ENCODE results near the gene PC. TPM values are rescaled to one million over a fixed set of nuclear protein-coding genes. Genes with fewer than 3 reads are reported as not detected.
A peak's percentile ranks its signal among the peaks of the same experiment; 100 is the strongest.

Gene PC
- total RNA-seq, 1 experiment from 2014 or later: 24.5 TPM

GRCh38 chr11:66856496-66857233 lies 101.5 kb downstream of the PC start, which contains the start of gene LRFN4:
LRFN4 (plus strand) TSS chr11:66857064; CDS start chr11:66857745, 681 bp downstream.
- H3K27me3 ChIP-seq (ENCODE audit: low read length): no peaks in the 10 kb centered on the region
- peaks cover 27% of the 10 kb centered on the region for H3K79me2 ChIP-seq (ENCODE audit: low read length)
- no peaks in the 10 kb centered on the region; the same call in 1 of the 2 replicates for H3K36me3 ChIP-seq (ENCODE audit: low read depth, low read length)
- DNase-seq: peak; percentile 57
- intact Hi-C loops (cut with micrococcal nuclease): loop anchor here (1.0 kb wide), 1 partner anchor 12 kb away; no protein-coding TSS in a partner anchor
- BruUV-seq (replicated peaks): no TSS peak
- H2AFZ ChIP-seq (ENCODE audit: low read length): peak within 1 kb of the TSS; percentile 79
- TF ChIP-seq EZH2 (IDR thresholded peaks at IDR 0.05; ENCODE audit: low read length, unreplicated experiment) (no peak), EZH2phosphoT487 (IDR thresholded peaks at IDR 0.05; ENCODE audit: borderline replicate concordance, low read length) (no peak), CTCF (conservative IDR thresholded peaks at IDR 0.05; ENCODE audit: low read depth, low read length) (no peak)
- CTCF ChIA-PET: interaction anchor here (0.5 kb wide), 1 partner anchor 311 kb away, joined by 3 read pairs; no protein-coding TSS in a partner anchor
- H3K4me1 ChIP-seq (ENCODE audit: insufficient read depth, low read length): peaks cover 17% of the 10 kb centered on the region
- H3K4me2 ChIP-seq (ENCODE audit: low read length): peak within 1 kb of the TSS; percentile 99
- peak; percentile 52 for ATAC-seq
- H3K4me3 ChIP-seq (ENCODE audit: low read length): peak within 1 kb of the TSS; percentile 95
- no peaks in the 10 kb centered on the region for H3K9me2 ChIP-seq (replicated peaks; ENCODE audit: low read length)
- H3K27ac ChIP-seq (ENCODE audit: low read length): peak within 1 kb of the TSS; percentile 70
- POLR2A ChIA-PET (ENCODE audit: unreplicated experiment): interaction anchor here (0.6 to 1.0 kb wide), 3 partner anchors 13 to 36 kb away, joined by 3 to 9 read pairs (median 7); no protein-coding TSS in a partner anchor
- no peaks in the 10 kb centered on the region for H3F3A ChIP-seq (ENCODE audit: low read length, unreplicated experiment)
- no peaks in the 10 kb centered on the region for H4K20me1 ChIP-seq (ENCODE audit: low read length)
- no peaks in the 10 kb centered on the region for H3K9me3 ChIP-seq (ENCODE audit: low read length)
- peak within 1 kb of the TSS; percentile 84 for H3K9ac ChIP-seq (ENCODE audit: low read length)

GRCh38 chr11:66855574-66856495 lies 102.3 kb downstream of the PC start:
- Histone ChIP-seq H3K36me3 (ENCODE audit: low read depth, low read length) (no peaks in the 10 kb centered on the region; the same call in 1 of the 2 replicates), H3K4me2 (ENCODE audit: low read length) (peak overlapping the region; percentile 99), H4K20me1 (ENCODE audit: low read length) (no peaks in the 10 kb centered on the region), H3K9me3 (ENCODE audit: low read length) (no peaks in the 10 kb centered on the region), H3K4me3 (ENCODE audit: low read length) (peak overlapping the region; percentile 95), H2AFZ (ENCODE audit: low read length) (peak overlapping the region; percentile 79), H3K9ac (ENCODE audit: low read length) (peak overlapping the region; percentile 84), H3F3A (ENCODE audit: low read length, unreplicated experiment) (no peaks in the 10 kb centered on the region), H3K79me2 (ENCODE audit: low read length) (peaks cover 27% of the 10 kb centered on the region), H3K4me1 (ENCODE audit: insufficient read depth, low read length) (peaks cover 17% of the 10 kb centered on the region), H3K9me2 (replicated peaks; ENCODE audit: low read length) (no peaks in the 10 kb centered on the region), H3K27ac (ENCODE audit: low read length) (peak overlapping the region; percentile 70), H3K27me3 (ENCODE audit: low read length) (no peaks in the 10 kb centered on the region)
- intact Hi-C loops (cut with micrococcal nuclease): loop anchor here (1.0 kb wide), 1 partner anchor 12 kb away; no protein-coding TSS in a partner anchor
- CTCF ChIA-PET: interaction anchor here (0.5 to 0.8 kb wide), 4 partner anchors 10 to 312 kb away, joined by 3 to 4 read pairs (median 3); no protein-coding TSS in a partner anchor
- POLR2A ChIA-PET (ENCODE audit: unreplicated experiment): interaction anchor here (0.6 to 1.0 kb wide), 5 partner anchors 12 to 546 kb away, joined by 3 to 9 read pairs (median 5); partner anchors contain the start of gene PPP1CA
- no peak for TF ChIP-seq EZH2 (IDR thresholded peaks at IDR 0.05; ENCODE audit: low read length, unreplicated experiment)
- TF ChIP-seq CTCF (conservative IDR thresholded peaks at IDR 0.05; ENCODE audit: low read depth, low read length): no peak
- no peak for TF ChIP-seq EZH2phosphoT487 (IDR thresholded peaks at IDR 0.05; ENCODE audit: borderline replicate concordance, low read length)
- peak; percentile 76 for ATAC-seq
- DNase-seq: peak; percentile 99
- BruUV-seq (replicated peaks): TSS peak; percentile 93

All from PC-3 (cell line).